DOHH2 (cell line): ENCODE data around the gene BRIP1.

Experiments
- EZH2phosphoT487 ChIP-seq: fragments of 200-600 bp; sonication (generic); IDR thresholded peaks from 2 replicates; pipeline ENCODE4 v1.6.1; 2017; ENCODE audit warnings: borderline replicate concordance, mild to moderate bottlenecking, antibody characterized with exemption, low read length, moderate library complexity, mixed read lengths
- TF ChIP-seq, protein P1 (sequence below): fragments of 200-600 bp; sonication (generic); IDR thresholded peaks from one replicate; pipeline ENCODE4 v1.5.1; 2014; ENCODE audit warnings: antibody characterized with exemption, mild to moderate bottlenecking, low read depth, low read length; ENCODE audit not compliant: poor library complexity, severe bottlenecking

DNA sequence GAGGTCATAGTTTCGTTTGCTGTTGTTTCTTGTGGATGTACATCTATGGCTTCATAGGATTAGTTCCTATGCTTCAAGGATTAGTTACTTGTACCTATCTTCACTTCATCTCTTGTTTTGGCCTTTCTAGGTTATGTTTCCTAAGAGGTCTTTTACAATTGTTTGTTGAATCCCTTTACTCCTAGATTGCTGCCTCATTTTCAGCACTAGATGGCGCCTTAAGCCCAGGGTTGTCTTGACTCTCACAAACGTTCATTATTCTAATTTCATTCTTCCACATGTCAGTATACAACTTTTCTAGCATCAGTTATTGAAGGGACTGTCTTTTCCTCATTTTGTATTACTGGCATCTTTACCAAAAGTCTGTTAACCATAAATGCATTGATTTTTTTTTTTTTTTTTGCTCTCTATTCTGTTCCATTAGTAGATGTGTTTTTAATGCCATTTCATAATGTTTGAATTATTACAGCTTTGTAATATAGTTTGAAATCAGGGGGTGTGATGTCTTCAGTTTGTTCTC, 227.4 kb downstream of the BRIP1 start:
- TF ChIP-seq, protein P1, sequence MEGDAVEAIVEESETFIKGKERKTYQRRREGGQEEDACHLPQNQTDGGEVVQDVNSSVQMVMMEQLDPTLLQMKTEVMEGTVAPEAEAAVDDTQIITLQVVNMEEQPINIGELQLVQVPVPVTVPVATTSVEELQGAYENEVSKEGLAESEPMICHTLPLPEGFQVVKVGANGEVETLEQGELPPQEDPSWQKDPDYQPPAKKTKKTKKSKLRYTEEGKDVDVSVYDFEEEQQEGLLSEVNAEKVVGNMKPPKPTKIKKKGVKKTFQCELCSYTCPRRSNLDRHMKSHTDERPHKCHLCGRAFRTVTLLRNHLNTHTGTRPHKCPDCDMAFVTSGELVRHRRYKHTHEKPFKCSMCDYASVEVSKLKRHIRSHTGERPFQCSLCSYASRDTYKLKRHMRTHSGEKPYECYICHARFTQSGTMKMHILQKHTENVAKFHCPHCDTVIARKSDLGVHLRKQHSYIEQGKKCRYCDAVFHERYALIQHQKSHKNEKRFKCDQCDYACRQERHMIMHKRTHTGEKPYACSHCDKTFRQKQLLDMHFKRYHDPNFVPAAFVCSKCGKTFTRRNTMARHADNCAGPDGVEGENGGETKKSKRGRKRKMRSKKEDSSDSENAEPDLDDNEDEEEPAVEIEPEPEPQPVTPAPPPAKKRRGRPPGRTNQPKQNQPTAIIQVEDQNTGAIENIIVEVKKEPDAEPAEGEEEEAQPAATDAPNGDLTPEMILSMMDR = peak; percentile 84
- TF ChIP-seq EZH2phosphoT487 = no peak
